Pancreas (tissue), 10 donors: ENCODE results near the gene PLCH2. TPM values are rescaled to one million over a fixed set of nuclear protein-coding genes. Genes with fewer than 3 reads are reported as not detected.

Experiments
- ATAC-seq, 4 donors: fragments of 200-7000 bp; cut with Tn5 transposase; one replicate each; pipeline versions ENCODE4 v1.8.0 to v1.9.1; 2020; ENCODE audit warnings: mild to moderate bottlenecking in 4 of 4, moderate library complexity in 4 of 4
- DNase-seq, 6 donors: peaks; one replicate each; pipeline ENCODE4 v3.0.0-alpha.2; 2020
- FAIRE-seq: peaks from 2 replicates; lab custom pipeline; 2012; peaks lifted over from hg19 to GRCh38; lab: Jason Lieb, UNC
- H3K27ac ChIP-seq, 4 donors: fragments of 200-600 bp; sonication (generic); 1 replicate in 3 of 4; 2 replicates in 1 of 4; pipeline versions ENCODE4 v1.5.0 to v1.8.0; 2020
- H3K27me3 ChIP-seq, 4 donors: fragments of 200-600 bp; one replicate each; pipeline ENCODE4 v1.8.0; 2021
- H3K36me3 ChIP-seq, 3 donors: fragments of 200-600 bp; sonication (generic) in 1 of 3; one replicate each; pipeline versions ENCODE4 v1.5.0 to v1.8.0; 2020 to 2021
- H3K4me1 ChIP-seq, 3 donors: fragments of 200-600 bp; one replicate each; pipeline ENCODE4 v1.8.0; 2021
- H3K4me3 ChIP-seq, 4 donors: fragments of 200-600 bp; sonication (generic) in 2 of 4; one replicate each; pipeline versions ENCODE4 v1.5.0 to v1.8.0; 2020 to 2021
- H3K9me3 ChIP-seq, 4 donors: fragments of 200-600 bp; one replicate each; pipeline ENCODE4 v1.8.0; 2021
- WGBS, 2 donors: extraction: QIAGEN DNeasy Blood & Tissue Kit; methylation state at CpG; one replicate each; pipeline ENCODE4 v1.1.7; 2013; 5-methylcytosine and 5-hydroxymethylcytosine counted together
- intact Hi-C, 3 donors: fragments of 100-400 bp; cut with DNase I; formaldehyde crosslinking; loops; one replicate each; pipeline versions ENCODE4 v1.11.1 to v1.14.2; 2022
- polyA plus RNA-seq, 2 donors: library from polyadenylated mRNA; stranded (reverse); fragments of 200-250 nt; gene quantifications; one replicate each; pipeline ENCODE4 v1.2.3, GENCODE V29; 2013
- total RNA-seq, 6 donors: library from RNA; stranded (reverse); fragmentation: NEBNext Ultra II Directional in 4 of 6; extraction: Animal tissue kit (Norgen Biotek cat#: 25700) in 4 of 6; gene quantifications; one replicate each; pipeline versions ENCODE4 v1.2.1 to v1.2.4, GENCODE V29; 2021 to 2023
- TF ChIP-seq, protein P1 (sequence below), 4 donors: fragments of 200-600 bp; sonication (generic) in 3 of 4; IDR thresholded peaks; one replicate each; pipeline versions ENCODE4 v1.5.0 to v1.8.0; 2021; ENCODE audit warnings: antibody characterized with exemption in 4 of 4
- donor health status: healthy with polysubstance abuse.
- donor health status: DM: no; HTN: no; CAD: no; lungs with moderate emphysema.
- donor health status: DM: no; HTN: no; CAD: no.
- donor health status: control.
- donor health status: control.
- donor health status: Bipolar disorder and iron deficiency.
- donor health status: DM: yes; HTN: yes; CAD: no.
- donor health status: DM: no; HTN: no; CAD: no.
- donor health status: DM: no; HTN: no; CAD: no.
- donor health status: DM: yes; HTN: yes; CAD: no.

PLCH2 gene
- total and polyA plus RNA-seq, 8 donors: 0.79 to 163 (median 3.3) TPM

DNA sequence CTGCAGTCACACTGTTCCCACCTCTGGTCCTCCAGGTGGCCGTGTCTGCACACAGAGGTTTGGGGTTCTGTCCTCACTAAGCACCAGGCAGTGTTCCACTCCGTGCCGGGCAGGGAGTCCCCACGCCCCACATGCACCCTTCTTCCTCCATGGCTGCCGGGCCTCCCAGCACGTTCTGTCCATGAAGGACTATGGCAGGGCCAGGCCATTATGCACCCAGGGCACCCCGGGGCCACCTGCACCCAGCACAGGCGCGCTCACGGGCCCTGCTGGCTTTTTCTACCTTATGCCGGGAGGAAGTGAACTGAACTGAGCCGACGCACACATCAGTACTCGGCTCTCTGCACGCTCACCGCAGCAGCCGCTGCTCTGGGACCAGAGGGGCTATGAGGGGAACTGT, 40.0 kb downstream of the PLCH2 start:
- FAIRE-seq: no peak
- H3K27me3 ChIP-seq: no peaks in the 10 kb centered on the region
- TF ChIP-seq, protein P1, sequence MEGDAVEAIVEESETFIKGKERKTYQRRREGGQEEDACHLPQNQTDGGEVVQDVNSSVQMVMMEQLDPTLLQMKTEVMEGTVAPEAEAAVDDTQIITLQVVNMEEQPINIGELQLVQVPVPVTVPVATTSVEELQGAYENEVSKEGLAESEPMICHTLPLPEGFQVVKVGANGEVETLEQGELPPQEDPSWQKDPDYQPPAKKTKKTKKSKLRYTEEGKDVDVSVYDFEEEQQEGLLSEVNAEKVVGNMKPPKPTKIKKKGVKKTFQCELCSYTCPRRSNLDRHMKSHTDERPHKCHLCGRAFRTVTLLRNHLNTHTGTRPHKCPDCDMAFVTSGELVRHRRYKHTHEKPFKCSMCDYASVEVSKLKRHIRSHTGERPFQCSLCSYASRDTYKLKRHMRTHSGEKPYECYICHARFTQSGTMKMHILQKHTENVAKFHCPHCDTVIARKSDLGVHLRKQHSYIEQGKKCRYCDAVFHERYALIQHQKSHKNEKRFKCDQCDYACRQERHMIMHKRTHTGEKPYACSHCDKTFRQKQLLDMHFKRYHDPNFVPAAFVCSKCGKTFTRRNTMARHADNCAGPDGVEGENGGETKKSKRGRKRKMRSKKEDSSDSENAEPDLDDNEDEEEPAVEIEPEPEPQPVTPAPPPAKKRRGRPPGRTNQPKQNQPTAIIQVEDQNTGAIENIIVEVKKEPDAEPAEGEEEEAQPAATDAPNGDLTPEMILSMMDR (IDR thresholded peaks at IDR 0.05): no peak
- ATAC-seq: no peak
- H3K4me1 ChIP-seq: no peaks in the 10 kb centered on the region
- no peak overlapping the region for H3K27ac ChIP-seq
- H3K36me3 ChIP-seq: peaks cover 19 to 90% (median 54%) of the 10 kb centered on the region in 3 donors
- intact Hi-C loops: no loop called here
- H3K9me3 ChIP-seq: no peaks in the 10 kb centered on the region
- no peak overlapping the region for H3K4me3 ChIP-seq
- no peak for DNase-seq
- 97% methylated on average over 17 of the region's 17 CpGs for WGBS, 2 donors

DNA sequence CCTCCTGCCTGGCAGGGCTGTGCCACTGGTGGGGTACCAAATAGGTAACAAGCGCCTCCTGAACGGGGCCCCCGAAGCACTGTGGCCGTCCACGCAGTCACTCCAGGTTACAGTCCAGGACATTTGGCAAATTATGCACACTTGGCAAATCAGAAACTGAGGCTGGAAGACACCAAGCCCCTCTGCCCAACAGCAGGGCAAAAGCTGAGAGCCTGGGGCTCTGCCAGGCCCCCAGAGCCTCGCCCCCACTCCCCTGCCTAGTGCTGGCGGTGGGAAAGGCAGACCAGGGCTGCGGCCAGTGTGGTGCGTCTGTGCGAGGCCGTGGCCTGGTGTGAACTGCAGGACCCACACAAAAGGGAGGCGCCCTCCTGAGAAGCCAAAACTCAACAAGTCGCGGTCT, 40.9 kb downstream of the PLCH2 start:
- ATAC-seq: no peak
- H3K36me3 ChIP-seq: peaks cover 19 to 85% (median 54%) of the 10 kb centered on the region in 3 donors

DNA sequence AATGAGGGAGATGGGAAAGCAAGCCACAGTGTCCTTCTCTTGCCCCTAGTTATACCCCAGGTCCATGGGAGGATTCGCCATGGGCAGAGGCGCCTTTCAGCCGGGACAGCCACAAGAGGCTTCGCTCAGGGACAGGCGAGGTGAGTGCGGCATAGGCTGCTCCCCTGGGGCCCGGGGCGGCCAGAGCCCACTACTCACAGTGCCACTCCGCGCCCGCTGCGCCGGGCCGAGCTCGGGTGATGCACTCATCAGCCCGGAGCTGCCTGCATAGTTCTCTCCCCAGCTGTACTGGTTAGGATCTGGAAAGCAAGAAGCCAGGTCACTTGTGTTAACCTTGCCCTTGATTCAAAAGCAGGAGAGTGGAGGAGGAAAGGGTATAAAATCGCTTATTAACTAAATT, 41.9 kb downstream of the PLCH2 start:
- Histone ChIP-seq H3K36me3 (peaks cover 19 to 76% (median 46%) of the 10 kb centered on the region in 3 donors), H3K27ac (no peak overlapping the region), H3K4me1 (no peaks in the 10 kb centered on the region), H3K4me3 (no peak overlapping the region), H3K27me3 (no peaks in the 10 kb centered on the region), H3K9me3 (no peaks in the 10 kb centered on the region)
- TF ChIP-seq, protein P1 (IDR thresholded peaks at IDR 0.05): no peak
- intact Hi-C loops: no loop called here
- 95% methylated on average over 17 of the region's 17 CpGs for WGBS, 2 donors
- no peak for ATAC-seq
- FAIRE-seq: no peak
- DNase-seq: no peak

More for the DNA sequence above, 40.9 kb downstream of the PLCH2 start:
- no peak overlapping the region for H3K27ac ChIP-seq
- H3K27me3 ChIP-seq: no peaks in the 10 kb centered on the region
- intact Hi-C loops: no loop called here
- H3K4me3 ChIP-seq: no peak overlapping the region
- FAIRE-seq (no peak), DNase-seq (no peak)
- H3K4me1 ChIP-seq: no peaks in the 10 kb centered on the region
- TF ChIP-seq, protein P1 (IDR thresholded peaks at IDR 0.05): no peak
- H3K9me3 ChIP-seq: no peaks in the 10 kb centered on the region
- 97% methylated on average over 14 of the region's 14 CpGs for WGBS, 2 donors

DNA sequence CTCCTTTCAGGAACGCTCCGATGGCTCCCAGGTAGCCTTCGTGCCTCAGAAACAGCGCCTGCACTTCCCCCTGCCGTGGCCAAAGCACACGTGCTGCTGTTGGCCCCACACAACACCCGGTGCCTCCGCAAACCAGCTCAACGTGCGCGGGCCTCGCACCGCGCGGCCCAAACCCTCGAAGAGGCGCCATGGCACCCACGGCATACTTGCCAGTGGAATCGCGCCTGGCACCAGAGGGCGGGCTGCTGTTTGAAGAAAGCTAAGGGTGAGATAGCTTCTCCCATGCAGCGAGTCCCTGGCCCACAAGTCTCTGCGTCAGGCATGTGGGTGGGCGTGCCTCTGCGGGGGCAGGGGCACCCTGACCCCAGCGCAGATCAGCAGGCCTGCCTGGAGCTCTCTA, 42.4 kb downstream of the PLCH2 start:
- Histone ChIP-seq H3K4me3 (no peak overlapping the region), H3K27ac (no peak overlapping the region), H3K9me3 (no peaks in the 10 kb centered on the region), H3K4me1 (no peaks in the 10 kb centered on the region), H3K36me3 (peaks cover 19 to 71% (median 44%) of the 10 kb centered on the region in 3 donors), H3K27me3 (no peaks in the 10 kb centered on the region)
- intact Hi-C loops: no loop called here
- DNase-seq: no peak
- no peak for ATAC-seq
- TF ChIP-seq, protein P1 (IDR thresholded peaks at IDR 0.05): no peak
- FAIRE-seq: no peak
- 95% methylated on average over 26 of the region's 26 CpGs for WGBS, 2 donors

DNA sequence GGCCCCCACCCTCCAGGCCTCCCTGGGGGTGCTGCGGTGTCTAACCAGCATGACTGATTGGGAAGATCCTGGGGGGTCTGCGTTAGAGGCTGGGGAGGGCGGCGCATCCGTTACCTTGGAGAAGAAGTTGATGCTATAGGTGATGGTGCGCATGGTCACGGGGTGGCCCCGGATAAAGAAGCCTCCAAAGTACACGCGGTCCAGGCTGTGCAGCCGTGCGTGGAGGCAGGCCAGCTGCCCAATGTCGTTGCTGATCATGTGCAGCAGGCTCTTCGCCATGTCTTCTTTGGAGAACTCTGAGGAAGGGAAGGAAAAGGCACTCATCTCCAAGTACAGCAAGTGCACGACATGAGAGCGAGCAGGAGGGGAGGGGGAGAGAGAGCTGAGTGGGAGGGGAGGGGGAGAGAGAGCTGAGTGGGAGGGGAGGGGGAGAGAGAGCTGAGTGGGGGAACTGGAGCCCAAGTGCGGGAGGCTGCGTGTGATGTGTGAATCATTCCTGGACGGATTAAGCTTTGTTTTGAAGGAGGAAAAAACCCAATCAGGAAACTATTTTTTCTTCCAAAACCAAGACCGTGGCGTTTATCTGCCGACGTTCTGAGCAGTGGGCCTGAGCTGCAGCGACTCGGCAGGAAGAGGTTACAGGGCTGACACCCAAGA, 43.1 kb downstream of the PLCH2 start:
- Histone ChIP-seq H3K4me1 (peaks cover 0 to 3% (median 0%) of the 10 kb centered on the region in 3 donors), H3K36me3 (peaks cover 15 to 64% (median 37%) of the 10 kb centered on the region in 3 donors), H3K4me3 (no peak overlapping the region), H3K27ac (no peak overlapping the region), H3K9me3 (no peaks in the 10 kb centered on the region), H3K27me3 (no peaks in the 10 kb centered on the region)
- intact Hi-C loops: no loop called here
- 92% methylated on average over 25 of the region's 25 CpGs for WGBS, 2 donors
- DNase-seq: no peak
- TF ChIP-seq, protein P1 (IDR thresholded peaks at IDR 0.05): no peak
- ATAC-seq: no peak
- FAIRE-seq: no peak
